ENCODE results near the gene SERPINA3. TPM values are rescaled to one million over a fixed set of nuclear protein-coding genes. Genes with fewer than 3 reads are reported as not detected.

Gene SERPINA3
- total RNA-seq, 1 experiment from 2014 or later: not detected

GRCh38 chr14:94632305-94632590 lies 20.1 kb downstream of the SERPINA3 start:
- DNase-seq: no peak
- H2AFZ ChIP-seq (ENCODE audit: low read length): no peak overlapping the region
- H3K9me2 ChIP-seq (replicated peaks; ENCODE audit: low read length): no peaks in the 10 kb centered on the region
- ATAC-seq: no peak
- no peak overlapping the region for H3K27ac ChIP-seq (ENCODE audit: low read length)
- H3K36me3 ChIP-seq (ENCODE audit: low read depth, low read length): no peaks in the 10 kb centered on the region
- H3K79me2 ChIP-seq (ENCODE audit: low read length): no peaks in the 10 kb centered on the region
- H3K4me2 ChIP-seq (ENCODE audit: low read length): no peak overlapping the region
- no peaks in the 10 kb centered on the region for H3F3A ChIP-seq (ENCODE audit: low read length, unreplicated experiment)
- H3K4me1 ChIP-seq (ENCODE audit: insufficient read depth, low read length): no peaks in the 10 kb centered on the region
- no peak overlapping the region for H3K9ac ChIP-seq (ENCODE audit: low read length)
- TF ChIP-seq CTCF (conservative IDR thresholded peaks at IDR 0.05; ENCODE audit: low read depth, low read length) (no peak), EZH2 (IDR thresholded peaks at IDR 0.05; ENCODE audit: low read length, unreplicated experiment) (no peak), EZH2phosphoT487 (IDR thresholded peaks at IDR 0.05; ENCODE audit: borderline replicate concordance, low read length) (no peak)
- BruUV-seq (replicated peaks): no TSS peak
- 0 out of 2 replicates have a peak, but pooled peaks cover 2% of the 10 kb centered on the region for H3K27me3 ChIP-seq (ENCODE audit: low read length)
- no peaks in the 10 kb centered on the region for H3K9me3 ChIP-seq (ENCODE audit: low read length)
- intact Hi-C loops (cut with micrococcal nuclease): no loop called here
- POLR2A ChIA-PET (ENCODE audit: unreplicated experiment): no interaction called here
- CTCF ChIA-PET: no interaction called here
- H4K20me1 ChIP-seq (ENCODE audit: low read length): no peaks in the 10 kb centered on the region
- no peak overlapping the region for H3K4me3 ChIP-seq (ENCODE audit: low read length)

- ATAC-seq (no peak), DNase-seq (no peak)
- no peaks in the 10 kb centered on the region for H3K9me2 ChIP-seq (replicated peaks; ENCODE audit: low read length)
- no peaks in the 10 kb centered on the region for H4K20me1 ChIP-seq (ENCODE audit: low read length)
- 0 out of 2 replicates have a peak, but pooled peaks cover 2% of the 10 kb centered on the region for H3K27me3 ChIP-seq (ENCODE audit: low read length)
- no peak overlapping the region for H3K4me3 ChIP-seq (ENCODE audit: low read length)
- ChIA-PET POLR2A (ENCODE audit: unreplicated experiment) (no interaction called here), CTCF (no interaction called here)
- intact Hi-C loops (cut with micrococcal nuclease): no loop called here
- no peaks in the 10 kb centered on the region for H3K36me3 ChIP-seq (ENCODE audit: low read depth, low read length)
- H3K9me3 ChIP-seq (ENCODE audit: low read length): no peaks in the 10 kb centered on the region
- H3K27ac ChIP-seq (ENCODE audit: low read length): no peak overlapping the region
- TF ChIP-seq EZH2phosphoT487 (IDR thresholded peaks at IDR 0.05; ENCODE audit: borderline replicate concordance, low read length) (no peak), CTCF (conservative IDR thresholded peaks at IDR 0.05; ENCODE audit: low read depth, low read length) (no peak), EZH2 (IDR thresholded peaks at IDR 0.05; ENCODE audit: low read length, unreplicated experiment) (no peak)
- H3K4me2 ChIP-seq (ENCODE audit: low read length): no peak overlapping the region
- no peaks in the 10 kb centered on the region for H3K4me1 ChIP-seq (ENCODE audit: insufficient read depth, low read length)
- no peak overlapping the region for H2AFZ ChIP-seq (ENCODE audit: low read length)
- no peaks in the 10 kb centered on the region for H3F3A ChIP-seq (ENCODE audit: low read length, unreplicated experiment)
- BruUV-seq (replicated peaks): no TSS peak
- no peaks in the 10 kb centered on the region for H3K79me2 ChIP-seq (ENCODE audit: low read length)
- H3K9ac ChIP-seq (ENCODE audit: low read length): no peak overlapping the region
Observed at GRCh38 chr14:94633121-94633520, 20.9 kb downstream of the SERPINA3 start.

- TF ChIP-seq CTCF (conservative IDR thresholded peaks at IDR 0.05; ENCODE audit: low read depth, low read length) (no peak), EZH2phosphoT487 (IDR thresholded peaks at IDR 0.05; ENCODE audit: borderline replicate concordance, low read length) (no peak), EZH2 (IDR thresholded peaks at IDR 0.05; ENCODE audit: low read length, unreplicated experiment) (no peak)
- Histone ChIP-seq H3K9me3 (ENCODE audit: low read length) (no peaks in the 10 kb centered on the region), H3K4me3 (ENCODE audit: low read length) (no peak overlapping the region), H3K36me3 (ENCODE audit: low read depth, low read length) (no peaks in the 10 kb centered on the region), H3K9me2 (replicated peaks; ENCODE audit: low read length) (no peaks in the 10 kb centered on the region), H3F3A (ENCODE audit: low read length, unreplicated experiment) (no peaks in the 10 kb centered on the region), H3K4me2 (ENCODE audit: low read length) (no peak overlapping the region), H3K27me3 (ENCODE audit: low read length) (no peaks in the 10 kb centered on the region), H3K4me1 (ENCODE audit: insufficient read depth, low read length) (no peaks in the 10 kb centered on the region), H4K20me1 (ENCODE audit: low read length) (no peaks in the 10 kb centered on the region), H3K79me2 (ENCODE audit: low read length) (no peaks in the 10 kb centered on the region), H2AFZ (ENCODE audit: low read length) (no peak overlapping the region), H3K9ac (ENCODE audit: low read length) (no peak overlapping the region), H3K27ac (ENCODE audit: low read length) (no peak overlapping the region)
- no TSS peak for BruUV-seq (replicated peaks)
- ChIA-PET POLR2A (ENCODE audit: unreplicated experiment) (no interaction called here), CTCF (no interaction called here)
- DNase-seq (no peak), ATAC-seq (no peak)
- intact Hi-C loops (cut with micrococcal nuclease): no loop called here
Observed at GRCh38 chr14:94635154-94635553, 23.0 kb downstream of the SERPINA3 start.
